HT-29 (cell line): ENCODE results near the gene SPOP. TPM values are rescaled to one million over a fixed set of nuclear protein-coding genes. Genes with fewer than 3 reads are reported as not detected.
"Not testable (repeated sequence)": the region's sequence is repeated elsewhere in the genome, so short reads cannot be mapped to it uniquely, and the experiment has no call there.

Experiments used
- DNase-seq: peaks from one replicate; pipeline ENCODE4 v3.0.0-alpha.2; 2015; ENCODE audit warnings: low spot score
- total RNA-seq: library from RNA; depleted of rRNA; stranded (reverse); fragments of >200 nt; shearing (Covaris generic); gene quantifications from 2 replicates; pipeline ENCODE4 v1.2.3, GENCODE V29; 2014; rRNA removed

The SPOP gene
- total RNA-seq, 1 experiment from 2014 or later, result 60.5 TPM

DNA sequence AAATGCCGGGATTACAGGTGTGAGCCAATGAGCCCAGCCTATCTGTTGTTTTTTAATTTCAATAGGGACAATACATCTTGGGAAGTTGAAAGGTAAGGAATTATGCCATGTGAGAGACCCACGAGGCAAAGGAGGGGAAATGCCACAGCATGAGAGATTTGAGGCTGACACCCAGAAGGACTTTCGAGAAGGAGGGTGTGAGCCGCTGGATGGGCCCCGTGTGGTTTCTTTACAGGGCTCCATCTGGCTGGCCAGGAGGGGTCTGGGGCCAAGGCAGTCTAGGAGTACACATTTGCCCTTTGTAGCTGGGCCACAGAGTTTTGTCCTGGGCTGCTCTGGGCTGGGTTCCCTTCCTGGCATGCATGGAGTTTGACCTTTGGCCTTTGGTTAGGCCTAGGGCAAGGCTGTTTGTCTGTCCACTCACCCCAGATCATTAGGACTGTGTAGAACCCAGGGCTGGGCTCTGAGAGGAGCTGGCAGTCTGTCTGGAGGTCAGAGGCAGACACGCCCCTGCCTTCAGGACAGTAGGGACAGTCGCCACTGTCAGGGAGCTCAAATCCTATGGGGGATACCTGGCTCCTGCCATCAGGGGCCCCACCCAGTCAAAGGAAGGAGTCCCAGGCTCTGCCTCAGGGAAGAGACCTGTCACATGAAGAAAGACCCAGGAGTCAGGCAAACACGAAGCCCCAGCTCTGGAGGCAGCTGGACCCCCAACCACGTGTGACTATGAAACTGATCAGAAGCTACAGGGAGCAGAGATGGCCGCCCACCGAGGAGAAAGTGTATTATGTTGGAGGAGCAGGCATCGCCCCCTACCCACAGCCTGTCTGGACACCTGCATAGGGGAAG lies 126.5 kb downstream of the SPOP start:
- DNase-seq, result no peak

DNA sequence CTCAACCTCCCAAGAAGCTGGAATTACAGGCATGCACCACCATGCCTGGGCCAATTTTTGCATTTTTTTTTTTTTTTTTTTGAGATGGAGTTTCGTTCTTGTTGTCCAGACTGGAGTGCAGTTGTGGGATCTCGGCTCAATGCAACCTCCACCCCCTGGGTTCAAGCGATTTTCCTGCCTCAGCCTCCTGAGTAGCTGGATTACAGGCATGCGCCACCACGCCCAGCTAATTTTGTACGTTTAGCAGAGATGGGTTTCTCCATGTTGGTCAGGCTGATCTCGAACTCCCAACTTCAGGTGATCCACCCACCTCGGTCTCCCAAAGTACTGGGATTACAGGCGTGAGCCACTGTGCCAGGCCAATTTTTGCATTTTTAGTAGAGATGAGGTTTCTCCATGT lies 127.1 kb downstream of the SPOP start:
- DNase-seq, result not testable (repeated sequence)

DNA sequence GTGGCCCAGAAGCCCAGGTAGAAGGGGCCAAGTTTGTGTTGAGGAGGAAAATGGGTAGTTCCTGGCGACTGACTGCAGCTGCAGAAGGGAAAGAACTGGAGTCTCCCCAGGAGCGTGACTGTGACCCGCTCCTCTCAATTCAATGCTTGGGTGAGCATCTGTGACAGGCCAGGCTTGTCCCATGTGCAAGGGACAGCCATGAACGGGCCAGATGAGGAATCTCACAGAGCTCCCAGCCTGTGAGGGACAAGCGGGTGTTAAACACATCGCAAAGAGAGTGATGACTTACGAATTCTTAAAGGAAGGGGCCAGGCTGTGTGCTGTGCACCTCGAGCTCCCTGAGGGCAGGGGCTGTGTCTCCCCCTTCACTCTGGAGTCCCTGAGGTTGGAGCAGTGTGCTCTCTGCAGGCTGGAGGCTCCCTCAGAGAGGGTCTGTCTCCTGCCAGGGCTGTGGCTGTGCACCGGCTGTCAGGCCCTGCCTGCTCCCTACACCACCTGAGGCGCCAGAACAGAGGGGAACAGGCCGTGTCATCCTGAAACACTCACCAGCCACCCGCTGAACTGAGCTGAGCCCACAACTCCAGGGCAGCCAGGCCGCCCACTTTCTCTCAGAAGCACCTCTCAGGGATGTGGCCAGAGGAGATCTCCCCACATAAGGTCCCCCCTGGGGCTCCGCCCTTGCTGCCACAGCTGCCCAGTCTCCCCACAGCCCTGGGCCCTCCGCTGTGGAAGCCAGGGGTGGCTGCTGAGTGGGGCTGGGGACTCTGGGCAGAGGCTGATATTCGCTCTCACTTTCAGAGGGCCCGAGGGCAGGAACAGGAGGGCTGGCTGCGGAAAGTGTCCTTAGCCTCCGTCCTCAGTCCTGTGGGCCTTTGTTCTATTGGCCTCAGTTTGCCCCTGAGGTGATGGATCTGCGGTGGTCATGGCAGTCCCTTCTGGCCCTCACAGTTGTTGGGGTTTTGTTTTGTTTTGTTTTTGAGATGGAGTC lies 127.9 kb downstream of the SPOP start:
- DNase-seq, result no peak

DNA sequence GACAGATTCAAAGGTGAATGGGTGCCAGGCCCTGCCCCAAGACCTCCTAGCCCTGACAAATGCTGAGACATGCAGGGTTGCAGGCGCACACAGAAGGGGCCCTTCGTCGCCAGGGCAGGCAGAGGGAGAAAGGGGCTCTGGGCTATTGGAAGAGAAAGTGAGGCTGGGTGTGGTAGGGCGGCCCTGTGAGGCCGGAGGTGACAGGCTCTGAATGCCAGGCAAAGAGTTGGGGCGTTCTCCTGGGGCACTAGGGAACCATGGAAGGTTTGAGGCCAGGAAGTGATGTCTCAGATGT lies 128.6 kb downstream of the SPOP start:
- no peak for DNase-seq

Other genes with a start within 250 kb of the SPOP start
- gene NGFR, start 182.8 kb downstream of the SPOP start, total RNA-seq, result 0.05 TPM in 1 of 2 replicates, not detected in the other
- gene NXPH3, start 102.2 kb downstream of the SPOP start, total RNA-seq, result not detected in 2 replicates
- gene SLC35B1, start 29.9 kb upstream of the SPOP start, total RNA-seq, result 64.0 and 73.7 TPM in 2 replicates
- gene FAM117A, start 86.0 kb upstream of the SPOP start, total RNA-seq, result 4.4 and 5.2 TPM in 2 replicates
- 23.0 and 25.4 TPM in 2 replicates for gene KAT7, start 110.6 kb upstream of the SPOP start, total RNA-seq
- not detected in 2 replicates for gene TAC4, start 170.0 kb upstream of the SPOP start, total RNA-seq